MM.1S (cell line): ENCODE data around the gene DUOXA1.

ENCODE experiments used
- DNase-seq: peaks from one replicate; pipeline ENCODE4 v3.0.0-alpha.2; 2015
- H2AFZ ChIP-seq: fragments of 300-600 bp; sonication (generic); 2 replicates; pipeline ENCODE4 v1.6.0; 2016; ENCODE audit warnings: antibody characterized with exemption, low read length
- H3F3A ChIP-seq: fragments of 300-600 bp; sonication (generic); 2 replicates; pipeline ENCODE4 v1.6.1; 2016; ENCODE audit warnings: mild to moderate bottlenecking, antibody characterized with exemption, low read length, moderate library complexity, mixed read lengths; ENCODE audit not compliant: insufficient read depth
- H3K27ac ChIP-seq: fragments of 300-600 bp; sonication (generic); 2 replicates; pipeline ENCODE4 v1.5.1; 2016; ENCODE audit warnings: mild to moderate bottlenecking, low read length
- H3K27me3 ChIP-seq: fragments of 300-600 bp; sonication (generic); replicated peaks from 2 replicates; pipeline ENCODE4 v1.6.0; 2016; ENCODE audit warnings: low read length; ENCODE audit not compliant: insufficient read depth
- H3K36me3 ChIP-seq: fragments of 300-600 bp; sonication (generic); replicated peaks from 2 replicates; pipeline ENCODE4 v1.6.1; 2016; ENCODE audit warnings: mild to moderate bottlenecking, low read length, mixed read lengths; ENCODE audit not compliant: insufficient read depth
- H3K4me1 ChIP-seq: fragments of 300-600 bp; sonication (generic); 2 replicates; pipeline ENCODE4 v1.6.1; 2016; ENCODE audit warnings: low read length, mixed read lengths
- H3K4me2 ChIP-seq: fragments of 300-600 bp; sonication (generic); 2 replicates; pipeline ENCODE4 v1.6.0; 2016; ENCODE audit warnings: low read depth, low read length
- H3K4me3 ChIP-seq: fragments of 300-600 bp; sonication (generic); 2 replicates; pipeline ENCODE4 v1.5.1; 2016; ENCODE audit warnings: low read length, mixed read lengths
- H3K79me2 ChIP-seq: fragments of 300-600 bp; sonication (generic); 2 replicates; pipeline ENCODE4 v1.6.1; 2016; ENCODE audit warnings: mixed run types, low read length, mixed read lengths
- H3K9ac ChIP-seq: fragments of 300-600 bp; sonication (generic); 2 replicates; pipeline ENCODE4 v1.6.1; 2016; ENCODE audit warnings: low read length, mixed read lengths
- H3K9me2 ChIP-seq: fragments of 300-600 bp; sonication (generic); replicated peaks from 2 replicates; pipeline ENCODE4 v1.6.1; 2016; ENCODE audit warnings: mild to moderate bottlenecking, low read length, mixed read lengths; ENCODE audit not compliant: insufficient read depth
- H3K9me3 ChIP-seq: fragments of 300-600 bp; sonication (generic); replicated peaks from 2 replicates; pipeline ENCODE4 v1.6.1; 2016; ENCODE audit warnings: mild to moderate bottlenecking, low read length, mixed read lengths; ENCODE audit not compliant: insufficient read depth
- H4K20me1 ChIP-seq: fragments of 300-600 bp; sonication (generic); 2 replicates; pipeline ENCODE4 v1.6.1; 2016; ENCODE audit warnings: mild to moderate bottlenecking, low read length, moderate library complexity, mixed read lengths; ENCODE audit not compliant: insufficient read depth
- CTCF ChIP-seq: fragments of 300-600 bp; sonication (generic); IDR thresholded peaks from 2 replicates; pipeline ENCODE4 v1.5.1; 2016; ENCODE audit warnings: antibody characterized with exemption, low read length, mixed read lengths
- EZH2 ChIP-seq: fragments of 300-600 bp; sonication (generic); optimal IDR thresholded peaks from 2 replicates; pipeline ENCODE3; 2017; ENCODE audit warnings: low read depth, mild to moderate bottlenecking, antibody characterized with exemption, low read length, mixed read lengths
- EZH2phosphoT487 ChIP-seq: fragments of 300-600 bp; sonication (generic); IDR thresholded peaks from 2 replicates; pipeline ENCODE4 v1.6.1; 2018; ENCODE audit warnings: antibody characterized with exemption, low read length

Gene DUOXA1

GRCh38 chr15:45097466-45097865, 32.2 kb downstream of the DUOXA1 start:
- DNase-seq, result no peak
- no peaks in the 10 kb centered on the region for H3F3A ChIP-seq
- H3K9me3 ChIP-seq, result no peaks in the 10 kb centered on the region
- H3K9me2 ChIP-seq, result no peaks in the 10 kb centered on the region
- H3K4me1 ChIP-seq, result no peaks in the 10 kb centered on the region
- H3K27ac ChIP-seq, result no peak overlapping the region
- no peak overlapping the region for H3K4me3 ChIP-seq
- no peaks in the 10 kb centered on the region for H3K79me2 ChIP-seq
- no peak overlapping the region for H2AFZ ChIP-seq
- no peaks in the 10 kb centered on the region for H3K36me3 ChIP-seq
- no peaks in the 10 kb centered on the region for H4K20me1 ChIP-seq
- no peak overlapping the region for H3K9ac ChIP-seq
- TF ChIP-seq EZH2phosphoT487 (no peak), EZH2 (no peak), CTCF (no peak)
- H3K27me3 ChIP-seq, result no peaks in the 10 kb centered on the region
- H3K4me2 ChIP-seq, result no peak overlapping the region

- Histone ChIP-seq H3K9me3 (no peaks in the 10 kb centered on the region), H3K4me2 (no peak overlapping the region), H4K20me1 (no peaks in the 10 kb centered on the region), H3K79me2 (no peaks in the 10 kb centered on the region), H2AFZ (no peak overlapping the region), H3K9ac (no peak overlapping the region), H3K4me1 (no peaks in the 10 kb centered on the region), H3K36me3 (no peaks in the 10 kb centered on the region), H3K4me3 (no peak overlapping the region), H3K27me3 (no peaks in the 10 kb centered on the region), H3K9me2 (no peaks in the 10 kb centered on the region), H3F3A (no peaks in the 10 kb centered on the region), H3K27ac (no peak overlapping the region)
- no peak for TF ChIP-seq EZH2
- TF ChIP-seq CTCF, result no peak
- no peak for TF ChIP-seq EZH2phosphoT487
- DNase-seq, result no peak
Measured at GRCh38 chr15:45095661-45096060, 34.0 kb downstream of the DUOXA1 start.

- H3K9me2 ChIP-seq, result no peaks in the 10 kb centered on the region
- no peaks in the 10 kb centered on the region for H3K36me3 ChIP-seq
- no peaks in the 10 kb centered on the region for H3K79me2 ChIP-seq
- TF ChIP-seq CTCF (no peak), EZH2phosphoT487 (no peak), EZH2 (no peak)
- no peak overlapping the region for H3K4me2 ChIP-seq
- H2AFZ ChIP-seq, result no peak overlapping the region
- H3K9me3 ChIP-seq, result no peaks in the 10 kb centered on the region
- H3K4me1 ChIP-seq, result no peaks in the 10 kb centered on the region
- no peak for DNase-seq
- no peaks in the 10 kb centered on the region for H4K20me1 ChIP-seq
- no peaks in the 10 kb centered on the region for H3F3A ChIP-seq
- H3K27me3 ChIP-seq, result no peaks in the 10 kb centered on the region
- H3K9ac ChIP-seq, result no peak overlapping the region
- H3K4me3 ChIP-seq, result no peak overlapping the region
- no peak overlapping the region for H3K27ac ChIP-seq
Measured at GRCh38 chr15:45094358-45094730, 35.3 kb downstream of the DUOXA1 start.
